NCI-H146 (cell line): ENCODE results near the gene ZNF600.
A peak's percentile ranks its signal among the peaks of the same experiment; 100 is the strongest.
"Not testable (repeated sequence)": the region's sequence is repeated elsewhere in the genome, so short reads cannot be mapped to it uniquely, and the experiment has no call there.

ENCODE experiments used
- DNase-seq: peaks from one replicate; lab custom pipeline; 2025; lab: John Stamatoyannopoulos, UW

ZNF600 gene

DNA sequence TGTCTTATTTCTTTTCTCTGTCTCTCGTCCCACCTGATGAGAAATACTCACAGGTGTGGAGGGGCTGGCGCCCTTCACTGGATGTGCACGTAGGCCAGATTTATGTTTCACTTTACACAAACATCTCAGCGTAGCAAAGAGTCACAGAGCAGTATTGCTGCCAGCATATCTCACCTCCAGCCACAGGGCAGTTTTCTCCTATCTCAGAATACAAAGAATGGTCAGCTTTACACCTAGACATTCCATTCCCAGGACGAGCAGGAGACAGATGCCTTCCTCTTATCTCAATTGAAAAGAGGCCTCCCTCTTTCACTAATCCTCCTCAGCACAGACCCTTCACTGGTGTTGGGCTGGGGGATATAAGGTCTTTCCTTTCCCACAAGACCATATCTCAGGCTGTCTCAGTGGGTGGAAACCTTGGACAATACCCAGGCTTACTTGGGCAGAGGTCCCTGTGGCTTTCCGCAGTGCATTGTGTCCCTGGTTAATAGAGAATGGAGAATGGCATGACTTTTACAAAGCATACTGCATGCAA lies 44.6 kb downstream of the ZNF600 start:
- DNase-seq: no peak

DNA sequence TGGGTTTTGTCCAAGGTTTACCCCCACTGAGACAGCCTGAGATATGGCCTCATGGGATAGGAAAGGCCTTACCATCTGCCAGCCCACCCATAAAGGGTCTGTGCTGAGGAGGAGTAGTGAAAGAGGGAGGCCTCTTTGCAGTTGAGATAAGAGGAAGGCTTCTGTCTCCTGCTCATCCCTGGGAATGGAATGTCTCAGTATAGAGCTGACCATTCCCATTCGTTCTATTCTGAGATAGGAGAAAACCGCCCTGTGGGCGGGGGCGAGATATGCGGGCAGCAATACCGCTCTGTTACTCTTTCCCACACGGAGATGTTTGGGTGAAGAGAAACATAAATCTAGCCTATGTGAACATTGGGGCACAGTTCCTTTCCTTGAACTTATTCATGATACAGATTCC lies 45.2 kb downstream of the ZNF600 start:
- DNase-seq: not testable (repeated sequence)

DNA sequence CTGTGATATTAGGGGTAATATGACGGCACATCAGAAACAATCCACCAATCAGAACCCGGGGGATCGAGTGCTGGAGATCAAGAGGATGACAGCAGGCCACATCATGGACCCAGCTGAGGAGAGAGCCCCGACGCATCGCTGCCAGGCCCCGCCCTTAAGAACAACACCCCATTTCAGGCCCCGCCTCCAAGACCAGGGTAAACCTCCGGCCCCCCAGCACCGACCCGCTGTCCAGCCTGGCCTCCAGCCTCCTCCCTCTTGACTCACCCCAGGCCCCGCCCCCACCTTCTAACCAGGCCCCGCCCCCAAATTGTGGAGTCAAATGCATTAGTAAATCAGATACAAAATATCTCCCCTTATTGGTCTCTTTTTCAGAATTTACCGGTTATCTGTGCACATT lies 47.0 kb downstream of the ZNF600 start:
- no peak for DNase-seq

DNA sequence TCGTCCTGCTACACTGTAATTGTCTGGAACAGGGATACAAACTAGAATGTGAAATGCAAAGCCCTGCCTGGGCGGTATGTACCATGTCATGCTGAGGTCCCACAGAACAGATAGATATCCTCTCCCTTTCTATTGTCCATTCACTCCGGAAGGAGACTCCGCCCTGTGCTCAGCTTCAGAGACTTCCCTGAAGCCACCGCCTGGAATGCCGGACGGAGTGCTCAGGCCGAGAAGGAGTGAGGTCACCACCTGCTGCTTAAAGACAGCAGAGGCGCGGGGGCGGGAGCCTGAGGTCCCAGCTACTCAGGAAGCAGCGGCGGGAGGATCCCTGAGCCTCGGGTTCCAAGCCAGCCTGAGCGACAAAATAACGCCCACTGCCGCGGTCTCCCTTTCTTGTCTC lies 50.9 kb downstream of the ZNF600 start:
- DNase-seq: peak; percentile 93

DNA sequence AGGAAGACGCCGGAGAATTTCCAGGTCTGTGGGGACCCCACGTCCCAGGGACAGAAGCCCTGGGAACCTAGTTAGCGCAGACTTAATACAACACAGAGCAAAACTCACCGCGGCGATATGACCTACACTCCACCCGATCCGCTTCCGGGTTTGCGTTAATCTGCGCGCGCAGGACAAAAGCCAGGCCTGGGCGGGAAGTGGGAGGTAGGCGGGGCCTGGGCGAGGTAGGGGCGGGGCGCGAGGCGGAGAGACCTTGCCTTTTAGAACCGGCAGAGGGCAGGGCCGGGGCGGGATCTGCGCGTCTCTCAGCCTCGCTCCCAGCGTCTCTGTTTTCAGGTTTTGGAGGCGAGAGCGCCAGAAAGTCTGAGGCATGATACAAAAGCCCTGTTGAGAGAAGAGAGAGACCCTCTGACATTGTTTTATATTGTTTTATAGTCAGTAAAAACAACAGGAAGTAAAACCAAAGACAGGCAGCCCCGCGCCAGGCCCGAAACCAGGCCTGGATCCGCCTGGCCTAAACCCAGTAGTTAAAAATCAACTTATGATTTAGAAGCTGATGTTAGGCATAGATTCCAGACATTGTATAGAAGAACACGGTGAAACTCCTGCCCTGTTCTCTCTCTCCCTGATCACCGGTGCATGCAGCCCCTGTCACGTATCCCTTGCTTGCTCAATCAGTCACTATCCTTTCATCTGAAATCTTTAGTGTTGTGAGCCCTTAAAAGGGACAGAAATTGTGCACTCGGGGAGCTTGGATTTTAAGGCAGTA lies 51.5 kb downstream of the ZNF600 start, which contains the start of gene ZNF611:
TSS of gene ZNF611 (minus strand) at position 152 of the 769 bp plus-strand sequence. CDS start 19,150 bp downstream, outside the sequence.
- DNase-seq: peak; percentile 98

DNA sequence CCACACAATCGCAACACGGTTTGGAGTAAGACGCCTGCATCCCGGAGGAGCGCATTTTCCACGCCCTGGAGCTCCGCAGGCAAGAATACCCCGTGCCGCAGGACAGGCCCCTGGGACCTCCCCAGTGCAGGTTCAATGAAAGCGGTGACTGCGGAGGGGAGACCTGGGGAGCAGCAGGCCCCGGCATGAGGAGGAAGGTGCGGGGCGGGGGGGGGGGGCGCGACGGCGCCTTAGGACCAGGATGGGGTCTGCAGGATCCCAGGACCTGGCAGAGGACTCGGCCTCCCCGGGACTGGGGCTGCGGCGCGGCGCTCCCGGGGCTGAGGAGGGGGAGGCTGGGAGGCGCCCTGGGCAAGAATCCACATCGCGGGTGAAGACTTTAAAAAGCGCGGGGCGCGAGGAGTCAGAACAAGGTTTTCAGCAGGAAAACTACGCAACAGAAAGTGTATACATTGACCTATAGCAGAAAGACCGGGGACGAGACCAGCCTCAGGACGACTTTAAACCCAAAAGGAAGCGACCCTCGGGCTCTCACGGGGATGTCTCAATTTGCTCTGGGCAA lies 52.2 kb downstream of the ZNF600 start:
- DNase-seq: peak; percentile 62

DNA sequence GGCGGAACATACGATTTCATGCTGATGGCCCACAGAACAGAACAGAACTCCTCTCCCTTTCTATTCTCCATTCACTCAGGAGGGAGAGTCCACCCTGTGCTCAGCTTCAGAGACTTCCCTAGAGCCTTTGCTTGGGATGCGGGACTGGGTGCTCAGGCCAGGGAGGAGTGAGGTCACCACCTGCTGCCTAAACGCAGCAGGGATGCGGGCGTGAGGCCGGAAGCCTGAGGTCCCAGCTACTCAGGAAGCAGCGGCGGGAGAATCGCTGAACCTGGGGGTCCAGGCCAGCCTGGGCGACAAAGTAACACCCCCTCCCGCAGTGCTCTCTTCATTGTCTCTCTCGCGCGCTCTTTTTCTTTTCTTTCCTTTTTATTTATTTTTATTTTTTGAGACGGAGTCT lies 60.5 kb downstream of the ZNF600 start:
- not testable (repeated sequence) for DNase-seq

DNA sequence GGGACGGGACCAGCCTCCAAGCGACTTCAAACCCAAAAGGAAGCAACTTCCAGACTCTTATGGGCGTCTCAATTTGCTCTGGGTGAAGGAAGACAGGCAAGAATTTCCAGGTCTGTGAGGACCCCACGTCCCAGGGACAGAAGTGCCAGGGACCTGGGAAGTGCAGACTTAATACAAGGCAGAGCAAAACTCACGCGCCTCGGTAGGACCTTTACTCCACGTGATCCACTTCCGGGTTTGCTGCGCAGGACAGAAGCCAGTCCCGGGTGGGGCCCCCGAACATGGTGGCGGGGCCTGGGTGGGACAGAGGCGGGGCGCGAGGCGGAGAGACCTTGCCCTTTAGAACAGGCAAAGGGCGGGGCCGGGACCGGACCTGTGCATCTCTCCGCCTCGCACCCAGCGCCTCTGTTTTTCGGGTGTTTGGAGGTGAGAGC lies 61.0 kb downstream of the ZNF600 start:
- no peak for DNase-seq

DNA sequence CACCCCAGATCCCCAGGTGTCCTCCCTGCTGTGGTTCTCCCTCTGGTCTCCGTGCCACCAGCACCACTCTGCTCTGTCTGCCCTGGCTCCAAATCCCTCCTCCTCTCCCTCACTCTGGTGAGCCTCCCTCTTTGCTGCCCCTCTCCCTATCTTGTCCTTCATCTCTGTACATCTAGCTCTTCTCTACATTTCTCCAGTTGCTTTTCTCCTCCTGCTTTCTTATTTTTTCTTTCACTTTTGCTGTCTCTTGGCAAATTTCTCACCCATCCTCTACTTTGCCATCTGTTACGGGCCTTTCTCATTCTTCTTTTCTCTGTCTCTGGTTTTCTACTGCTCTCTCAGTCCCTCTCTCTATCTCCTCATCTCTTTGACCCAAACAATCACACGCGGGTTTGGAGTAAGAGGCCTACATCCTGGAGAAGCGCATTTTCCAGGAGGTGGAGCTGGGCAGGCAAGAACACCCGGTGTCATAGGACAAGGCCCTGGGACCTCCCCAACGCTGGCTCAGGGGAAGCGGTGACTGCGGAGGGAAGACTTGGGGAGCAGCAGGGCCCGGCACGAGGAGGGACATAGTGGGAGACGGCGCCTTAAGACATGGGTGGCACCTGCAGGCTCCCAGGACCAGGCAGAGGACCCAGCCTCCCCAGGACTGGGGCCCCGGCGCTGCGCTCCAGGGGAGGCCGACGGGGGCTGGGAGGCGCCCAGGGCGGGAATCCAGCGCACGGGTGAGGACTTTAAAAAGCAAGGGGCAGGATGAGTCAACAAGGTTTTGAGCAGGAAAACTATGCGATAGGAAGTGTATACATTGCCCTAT lies 61.7 kb downstream of the ZNF600 start:
- DNase-seq: no peak

DNA sequence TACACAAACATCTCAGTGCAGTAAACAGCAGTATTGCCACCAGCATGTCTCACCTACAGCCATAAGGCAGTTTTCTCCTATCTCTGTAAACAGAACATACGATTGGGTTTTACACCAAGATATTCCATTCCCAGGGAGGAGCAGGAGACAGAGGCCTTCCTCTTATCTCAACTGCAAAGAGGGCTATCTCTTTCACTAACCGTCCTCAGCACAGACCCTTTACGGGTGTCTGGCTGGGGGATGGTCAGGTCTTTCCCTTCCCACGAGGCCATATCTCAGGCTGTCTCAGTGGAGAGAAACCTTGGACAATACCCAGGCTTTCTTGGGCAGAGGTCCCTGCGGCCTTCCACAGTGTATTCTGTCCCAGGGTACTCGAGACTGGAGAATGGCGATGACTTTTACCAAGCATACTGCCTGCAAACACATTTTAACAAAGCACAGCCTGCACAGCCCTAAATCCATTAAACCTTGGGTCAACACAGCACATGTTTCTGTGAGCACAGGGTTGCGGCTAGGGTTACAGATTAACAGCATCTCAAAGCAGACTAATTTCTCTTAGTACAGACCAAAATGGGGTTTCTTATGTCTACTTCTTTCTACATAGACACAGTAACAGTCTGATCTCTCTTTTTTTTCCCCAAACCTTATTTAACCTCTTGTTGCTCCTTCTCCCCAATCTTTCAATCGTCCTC lies 62.5 kb downstream of the ZNF600 start:
- DNase-seq: not testable (repeated sequence)

DNA sequence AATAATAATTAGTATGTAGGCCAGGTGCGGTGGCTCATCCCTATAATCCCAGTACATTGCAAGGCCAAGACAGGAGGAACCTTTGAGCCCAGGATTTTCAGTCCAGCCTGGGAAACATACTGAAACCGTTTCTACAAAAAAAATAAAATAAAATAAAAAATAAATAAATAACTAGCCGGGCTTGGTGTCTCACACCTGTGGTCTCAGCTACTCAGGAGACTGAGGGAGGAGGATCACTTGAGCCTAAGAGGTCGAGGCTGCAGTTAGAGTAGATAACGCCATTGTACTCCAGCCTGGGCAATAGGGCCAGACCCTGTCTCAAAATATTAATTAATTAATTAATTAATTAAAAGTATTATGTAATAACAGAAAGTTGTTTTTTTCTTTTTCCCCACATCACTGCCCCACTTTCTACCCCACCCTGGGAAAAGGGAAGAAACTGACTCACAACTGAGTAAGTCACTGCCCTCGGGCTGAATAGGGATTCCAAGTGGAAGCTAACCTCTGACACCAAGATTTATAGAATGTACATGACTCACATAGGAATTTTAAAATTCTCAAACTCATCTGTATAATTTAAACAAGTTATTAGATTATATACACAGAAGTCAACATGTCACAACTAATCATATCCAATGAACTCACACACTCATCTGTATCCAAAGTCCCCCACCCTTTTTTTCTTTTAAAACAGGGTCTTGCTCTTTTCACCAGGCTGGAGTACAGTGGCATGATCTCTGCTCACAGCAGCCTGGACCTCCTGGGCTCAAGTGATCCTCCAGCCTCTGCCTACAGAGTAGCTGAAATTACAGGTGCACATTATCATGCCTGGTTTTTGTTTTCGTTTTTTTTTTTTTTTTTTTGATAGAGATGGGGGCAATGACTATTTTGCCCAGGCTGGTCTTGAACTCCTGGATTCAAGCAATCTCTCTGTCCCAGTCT lies 64.3 kb downstream of the ZNF600 start:
- DNase-seq: no peak

DNA sequence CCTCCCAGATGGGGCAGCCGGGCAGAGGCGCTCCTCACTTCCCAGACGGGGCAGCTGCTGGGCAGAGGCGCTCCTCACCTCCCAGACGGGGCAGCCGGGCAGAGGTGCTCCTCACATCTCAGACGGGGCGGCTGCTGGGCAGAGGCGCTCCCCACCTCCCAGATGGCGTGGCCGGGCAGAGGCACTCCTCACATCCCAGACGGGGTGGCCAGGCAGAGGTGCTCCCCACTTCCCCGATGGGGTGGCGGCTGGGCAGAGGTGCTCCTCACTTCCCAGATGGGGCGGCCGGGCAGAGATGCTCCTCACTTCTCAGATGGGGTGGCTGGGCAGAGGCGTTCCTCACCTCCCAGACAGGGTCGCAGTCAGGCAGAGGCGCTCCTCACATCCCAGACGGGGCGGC lies 66.0 kb downstream of the ZNF600 start:
- DNase-seq: not testable (repeated sequence)

DNA sequence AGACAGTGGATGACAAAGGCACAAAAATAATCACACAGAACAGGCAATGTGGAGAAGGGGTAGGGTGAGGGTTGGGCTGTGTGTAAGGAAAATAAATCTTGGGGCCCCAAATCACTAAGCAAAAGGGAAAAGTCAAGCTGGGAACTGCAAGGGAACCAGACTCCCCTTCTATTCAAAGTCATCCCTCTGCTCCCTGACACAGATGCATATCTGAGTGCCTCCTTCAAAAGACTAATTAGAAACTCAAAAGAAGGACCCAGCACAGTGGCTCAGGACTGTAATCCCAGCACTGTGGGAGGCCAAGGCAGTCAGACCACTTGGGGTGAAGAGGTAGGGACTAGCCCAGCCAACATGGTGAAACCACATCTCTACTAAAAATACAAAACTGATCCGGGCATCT lies 70.1 kb downstream of the ZNF600 start:
- DNase-seq: no peak

DNA sequence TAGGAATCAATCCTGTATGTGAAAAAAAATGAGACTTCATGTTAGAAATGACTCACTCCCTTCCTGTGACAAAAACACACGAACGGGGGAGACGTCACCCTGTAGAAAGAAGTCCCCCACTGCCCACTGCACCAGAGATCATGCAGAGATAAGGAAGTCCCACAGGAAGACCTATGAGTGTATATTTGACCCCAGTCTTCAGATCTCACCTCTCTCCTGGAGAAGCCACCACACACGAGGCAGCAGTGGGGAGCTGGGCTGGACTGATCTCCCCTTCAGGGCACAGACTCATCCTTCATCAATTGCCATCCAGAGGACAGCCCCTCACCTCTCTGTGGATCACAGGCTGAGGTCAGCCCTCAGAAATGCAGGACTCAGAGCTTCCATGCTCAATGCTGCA lies 70.7 kb downstream of the ZNF600 start:
- not testable (repeated sequence) for DNase-seq

DNA sequence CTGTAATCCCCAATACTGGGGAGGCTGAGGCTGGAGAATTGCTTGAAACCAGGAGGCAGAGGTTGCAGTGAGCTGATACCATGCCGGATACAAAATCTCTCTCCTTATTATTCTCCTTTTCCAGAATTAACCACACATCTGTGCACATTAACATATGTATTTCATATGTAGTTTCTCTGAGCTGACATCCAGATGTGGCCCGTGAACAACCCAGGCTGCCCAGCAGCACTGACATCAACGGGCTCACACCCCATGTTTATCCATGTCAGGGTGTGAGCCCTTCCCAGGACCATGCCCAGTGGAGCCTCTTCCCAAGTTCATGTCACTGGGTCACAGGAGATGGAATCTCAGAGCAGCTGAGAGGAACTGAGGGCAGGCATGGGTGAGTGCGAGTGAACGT lies 71.3 kb downstream of the ZNF600 start:
- not testable (repeated sequence) for DNase-seq
